ENCODE measurements around the gene SUGP1.

DNA sequence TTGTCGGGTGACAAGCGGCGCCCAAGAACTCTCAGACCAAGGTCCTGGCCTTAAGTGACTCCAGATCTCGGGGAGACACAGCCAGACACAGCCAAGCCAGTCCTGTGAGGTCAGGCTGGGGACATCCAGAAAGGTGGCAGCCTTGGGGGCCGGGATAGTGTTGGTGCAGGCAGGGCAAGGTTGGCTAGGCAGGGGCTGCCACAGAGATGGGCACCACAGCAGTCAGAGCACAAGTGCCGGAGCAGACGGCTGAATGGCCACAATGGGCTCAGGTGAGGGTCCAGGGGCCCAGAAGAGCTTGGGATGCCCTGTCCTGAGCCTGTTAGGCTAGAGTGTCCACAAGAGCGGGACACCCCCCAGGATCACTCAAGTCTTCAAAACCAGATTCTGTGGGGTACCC lies 32.5 kb upstream of the SUGP1 start:
- TF ChIP-seq, protein P1, sequence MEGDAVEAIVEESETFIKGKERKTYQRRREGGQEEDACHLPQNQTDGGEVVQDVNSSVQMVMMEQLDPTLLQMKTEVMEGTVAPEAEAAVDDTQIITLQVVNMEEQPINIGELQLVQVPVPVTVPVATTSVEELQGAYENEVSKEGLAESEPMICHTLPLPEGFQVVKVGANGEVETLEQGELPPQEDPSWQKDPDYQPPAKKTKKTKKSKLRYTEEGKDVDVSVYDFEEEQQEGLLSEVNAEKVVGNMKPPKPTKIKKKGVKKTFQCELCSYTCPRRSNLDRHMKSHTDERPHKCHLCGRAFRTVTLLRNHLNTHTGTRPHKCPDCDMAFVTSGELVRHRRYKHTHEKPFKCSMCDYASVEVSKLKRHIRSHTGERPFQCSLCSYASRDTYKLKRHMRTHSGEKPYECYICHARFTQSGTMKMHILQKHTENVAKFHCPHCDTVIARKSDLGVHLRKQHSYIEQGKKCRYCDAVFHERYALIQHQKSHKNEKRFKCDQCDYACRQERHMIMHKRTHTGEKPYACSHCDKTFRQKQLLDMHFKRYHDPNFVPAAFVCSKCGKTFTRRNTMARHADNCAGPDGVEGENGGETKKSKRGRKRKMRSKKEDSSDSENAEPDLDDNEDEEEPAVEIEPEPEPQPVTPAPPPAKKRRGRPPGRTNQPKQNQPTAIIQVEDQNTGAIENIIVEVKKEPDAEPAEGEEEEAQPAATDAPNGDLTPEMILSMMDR (conservative IDR thresholded peaks at IDR 0.05; ENCODE audit: low read depth, low read length) = no peak
- no peak for TF ChIP-seq EZH2 (IDR thresholded peaks at IDR 0.05; ENCODE audit: borderline replicate concordance, low read depth, low read length, poor library complexity, severe bottlenecking)
